Mesenchymal stem cell (in vitro differentiated cells and primary cell): Measurements from ENCODE around the gene DRAXIN.

ENCODE experiments used
- DNase-seq: peaks from one replicate; pipeline ENCODE4 v3.0.0-alpha.2; 2013
- H2AFZ ChIP-seq: one replicate; pipeline ENCODE4 v1.6.1; 2013; ENCODE audit warnings: low read depth, mild to moderate bottlenecking, control low read depth, inconsistent platforms, low read length, moderate library complexity
- H2AK5ac ChIP-seq: 2 replicates; pipeline ENCODE4 v1.6.1; 2013; ENCODE audit warnings: low read length, moderate library complexity, mild to moderate bottlenecking, inconsistent platforms; ENCODE audit not compliant: severe bottlenecking
- H2BK120ac ChIP-seq: one replicate; pipeline ENCODE4 v1.6.1; 2013; ENCODE audit warnings: low read depth, mild to moderate bottlenecking, inconsistent platforms, low read length, moderate library complexity
- H2BK12ac ChIP-seq, 2 experiments: one replicate each; pipeline ENCODE4 v1.6.1; 2013; ENCODE audit warnings: inconsistent platforms in 2 of 2, low read length in 2 of 2, mild to moderate bottlenecking in 2 of 2, moderate library complexity in 2 of 2, control low read depth in 1 of 2
- H2BK15ac ChIP-seq: one replicate; pipeline ENCODE4 v1.6.1; 2013; ENCODE audit warnings: mild to moderate bottlenecking, low read depth, inconsistent platforms; ENCODE audit not compliant: poor library complexity, severe bottlenecking
- H2BK5ac ChIP-seq: 2 replicates; pipeline ENCODE4 v1.6.1; 2013; ENCODE audit warnings: low read depth, mild to moderate bottlenecking, low read length, control low read depth, inconsistent platforms; ENCODE audit not compliant: poor library complexity, severe bottlenecking
- H3K14ac ChIP-seq, 2 experiments: one replicate each; pipeline ENCODE4 v1.6.1; 2013; ENCODE audit warnings: inconsistent platforms in 2 of 2, low read length in 2 of 2, control low read depth in 1 of 2, mild to moderate bottlenecking in 1 of 2, moderate library complexity in 1 of 2
- H3K18ac ChIP-seq, 2 experiments: one replicate each; pipeline ENCODE4 v1.6.1; 2013; ENCODE audit warnings: inconsistent platforms in 2 of 2, low read length in 2 of 2, control low read depth in 1 of 2, low read depth in 1 of 2, mild to moderate bottlenecking in 1 of 2
- H3K23ac ChIP-seq, 2 experiments: one replicate each; pipeline ENCODE4 v1.6.1; 2013; ENCODE audit warnings: inconsistent platforms in 2 of 2, low read length in 2 of 2, mild to moderate bottlenecking in 2 of 2, moderate library complexity in 2 of 2, control low read depth in 1 of 2
- H3K27ac ChIP-seq: 2 replicates; pipeline ENCODE4 v1.5.1; 2013; ENCODE audit warnings: mild to moderate bottlenecking, moderate library complexity, low read length, control low read depth, inconsistent platforms; ENCODE audit not compliant: poor library complexity, severe bottlenecking
- H3K27me3 ChIP-seq, 2 experiments: 2 replicates each; pipeline versions ENCODE4 v1.6.1 to v1.7.0; 2013; ENCODE audit warnings: low read length in 2 of 2, mild to moderate bottlenecking in 2 of 2, moderate library complexity in 2 of 2, control low read depth in 1 of 2, inconsistent platforms in 1 of 2; ENCODE audit not compliant: control insufficient read depth in 1 of 2, insufficient read depth in 1 of 2
- H3K36me3 ChIP-seq, 2 experiments: 2 replicates each; pipeline versions ENCODE4 v1.6.1 to v1.7.0; 2013; ENCODE audit warnings: low read length in 2 of 2, control low read depth in 1 of 2, inconsistent platforms in 1 of 2, low read depth in 1 of 2, mild to moderate bottlenecking in 1 of 2; ENCODE audit not compliant: insufficient read depth in 2 of 2, control insufficient read depth in 1 of 2
- H3K4ac ChIP-seq, 2 experiments: one replicate each; pipeline ENCODE4 v1.6.1; 2013; ENCODE audit warnings: inconsistent platforms in 2 of 2, low read length in 2 of 2, mild to moderate bottlenecking in 2 of 2, moderate library complexity in 2 of 2, control low read depth in 1 of 2, low read depth in 1 of 2
- H3K4me1 ChIP-seq: 2 replicates; pipeline ENCODE4 v1.6.1; 2013; ENCODE audit warnings: low read depth, low read length, control low read depth; ENCODE audit not compliant: control insufficient read depth, insufficient read depth
- H3K4me2 ChIP-seq: 2 replicates; pipeline ENCODE4 v1.6.1; 2013; ENCODE audit warnings: low read length, mild to moderate bottlenecking, inconsistent platforms; ENCODE audit not compliant: poor library complexity, severe bottlenecking
- H3K4me3 ChIP-seq, 2 experiments: 2 replicates each; pipeline versions ENCODE4 v1.5.1 to v1.7.0; 2013; ENCODE audit warnings: low read length in 2 of 2, mild to moderate bottlenecking in 2 of 2, control low read depth in 1 of 2, low read depth in 1 of 2; ENCODE audit not compliant: insufficient read depth in 1 of 2
- H3K79me1 ChIP-seq: replicated peaks from 2 replicates; pipeline ENCODE4 v1.6.1; 2013; ENCODE audit warnings: mild to moderate bottlenecking, control low read depth, low read length, inconsistent platforms; ENCODE audit not compliant: poor library complexity, severe bottlenecking
- H3K9ac ChIP-seq: 2 replicates; pipeline ENCODE4 v1.7.0; 2013; ENCODE audit warnings: mild to moderate bottlenecking, low read length, moderate library complexity
- H3K9me3 ChIP-seq: 2 replicates; pipeline ENCODE4 v1.7.0; 2013; ENCODE audit warnings: mild to moderate bottlenecking, low read length; ENCODE audit not compliant: control insufficient read depth
- H4K8ac ChIP-seq: one replicate; pipeline ENCODE4 v1.6.1; 2013; ENCODE audit warnings: inconsistent platforms, mild to moderate bottlenecking, low read length, moderate library complexity
- H4K91ac ChIP-seq: one replicate; pipeline ENCODE4 v1.6.1; 2013; ENCODE audit warnings: mild to moderate bottlenecking, low read length, inconsistent platforms
- WGBS: methylation state at CpG from one replicate; pipeline ENCODE4 v1.1.7; 2013; ENCODE audit warnings: mixed read lengths; 5-methylcytosine and 5-hydroxymethylcytosine counted together

Gene DRAXIN

DNA sequence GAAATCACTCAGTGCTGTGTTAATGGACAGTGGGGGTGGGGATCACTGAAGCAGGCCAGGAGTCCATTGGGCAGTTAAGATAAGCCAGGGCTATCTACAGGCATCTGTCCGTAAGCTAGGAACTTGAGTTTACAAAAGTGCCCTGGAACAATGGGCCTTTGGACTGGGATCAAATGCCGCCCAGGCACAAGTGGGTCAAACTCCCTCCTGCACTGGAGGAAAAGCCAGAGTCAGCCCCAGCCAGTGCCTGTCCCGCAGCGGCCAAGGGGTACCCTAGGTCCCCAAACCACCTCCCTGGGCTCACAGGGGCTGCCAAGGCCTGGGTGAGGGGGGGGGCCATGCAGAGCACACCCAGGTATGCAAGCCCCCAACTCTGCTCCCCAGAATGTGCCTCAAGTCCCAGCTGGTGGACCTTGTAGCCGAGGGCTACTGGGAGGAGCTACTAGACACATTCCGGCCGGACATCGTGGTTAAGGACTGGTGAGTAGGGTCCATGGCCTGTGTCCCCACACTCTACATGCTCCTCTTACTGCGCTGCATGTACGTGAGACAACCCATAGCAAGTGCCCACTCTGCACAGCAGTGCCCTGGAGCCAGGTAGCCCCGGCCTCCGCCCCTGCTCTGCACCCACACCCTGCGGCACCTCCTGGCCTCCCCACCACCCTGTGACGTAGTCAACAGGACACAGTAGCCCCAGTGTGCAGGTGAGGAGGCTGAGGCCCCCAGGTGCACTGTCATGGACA, 19.8 kb upstream of the DRAXIN start:
- no peak overlapping the region for H3K23ac ChIP-seq
- H2BK15ac ChIP-seq, result no peak overlapping the region
- no peaks in the 10 kb centered on the region for H3K27me3 ChIP-seq
- H2AK5ac ChIP-seq, result no peak overlapping the region
- DNase-seq, result no peak
- H3K18ac ChIP-seq, result no peak overlapping the region
- no peak overlapping the region for H3K14ac ChIP-seq
- no peak overlapping the region for H4K8ac ChIP-seq
- H3K9me3 ChIP-seq, result no peaks in the 10 kb centered on the region
- peaks cover 4% of the 10 kb centered on the region for H3K4me1 ChIP-seq
- H2BK5ac ChIP-seq, result no peak overlapping the region
- H2AFZ ChIP-seq, result no peak overlapping the region
- no peak overlapping the region for H2BK120ac ChIP-seq
- H3K27ac ChIP-seq, result no peak overlapping the region
- no peak overlapping the region for H3K4me2 ChIP-seq
- no peak overlapping the region for H2BK12ac ChIP-seq
- 94% methylated on average over 14 of the region's 14 CpGs for WGBS
- no peak overlapping the region for H3K9ac ChIP-seq
- H3K79me1 ChIP-seq, result peaks cover 4% of the 10 kb centered on the region
- peaks cover 33 to 64% of the 10 kb centered on the region in 2 experiments for H3K36me3 ChIP-seq
- no peak overlapping the region for H3K4ac ChIP-seq
- no peak overlapping the region for H3K4me3 ChIP-seq
- no peak overlapping the region for H4K91ac ChIP-seq

DNA sequence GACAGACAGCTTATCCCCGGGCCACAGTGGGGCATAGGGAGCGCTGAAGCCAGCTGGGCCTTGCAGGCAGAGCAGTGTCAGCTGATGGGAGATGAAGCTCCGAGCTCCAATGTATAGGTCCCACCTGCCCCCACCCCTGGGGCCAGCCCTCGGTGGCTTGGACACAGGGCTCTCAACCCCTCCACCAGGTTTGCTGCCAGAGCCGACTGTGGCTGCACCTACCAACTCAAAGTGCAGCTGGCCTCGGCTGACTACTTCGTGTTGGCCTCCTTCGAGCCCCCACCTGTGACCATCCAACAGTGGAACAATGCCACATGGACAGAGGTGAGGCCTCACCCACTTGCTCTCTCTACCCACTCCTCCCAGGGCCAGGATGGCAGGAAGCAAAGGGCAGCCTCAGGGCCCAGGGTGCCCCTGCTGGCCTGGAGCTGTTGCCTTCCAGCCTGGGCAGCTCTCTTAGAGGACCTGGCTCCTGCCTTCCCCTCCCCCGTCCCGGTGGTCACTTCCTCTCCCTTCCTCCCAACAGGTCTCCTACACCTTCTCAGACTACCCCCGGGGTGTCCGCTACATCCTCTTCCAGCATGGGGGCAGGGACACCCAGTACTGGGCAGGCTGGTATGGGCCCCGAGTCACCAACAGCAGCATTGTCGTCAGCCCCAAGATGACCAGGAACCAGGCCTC, 18.3 kb upstream of the DRAXIN start:
- no peak overlapping the region for H4K91ac ChIP-seq
- H2BK12ac ChIP-seq, result no peak overlapping the region
- H3K4me1 ChIP-seq, result no peaks in the 10 kb centered on the region
- H2BK15ac ChIP-seq, result no peak overlapping the region
- no peak overlapping the region for H3K9ac ChIP-seq
- H3K4ac ChIP-seq, result no peak overlapping the region
- WGBS, result 97% methylated on average over 14 of the region's 14 CpGs
- H2BK5ac ChIP-seq, result no peak overlapping the region
- H2AK5ac ChIP-seq, result no peak overlapping the region
- no peaks in the 10 kb centered on the region for H3K9me3 ChIP-seq
- no peak overlapping the region for H3K27ac ChIP-seq
- no peak overlapping the region for H2BK120ac ChIP-seq
- H3K14ac ChIP-seq, result no peak overlapping the region
- no peak overlapping the region for H3K4me2 ChIP-seq
- H3K27me3 ChIP-seq, result no peaks in the 10 kb centered on the region
- DNase-seq, result no peak
- H3K36me3 ChIP-seq, result peaks cover 38 to 73% of the 10 kb centered on the region in 2 experiments
- H3K79me1 ChIP-seq, result peaks cover 9% of the 10 kb centered on the region
- H3K18ac ChIP-seq, result no peak overlapping the region
- H2AFZ ChIP-seq, result no peak overlapping the region
- no peak overlapping the region for H3K4me3 ChIP-seq
- H3K23ac ChIP-seq, result no peak overlapping the region
- H4K8ac ChIP-seq, result no peak overlapping the region

DNA sequence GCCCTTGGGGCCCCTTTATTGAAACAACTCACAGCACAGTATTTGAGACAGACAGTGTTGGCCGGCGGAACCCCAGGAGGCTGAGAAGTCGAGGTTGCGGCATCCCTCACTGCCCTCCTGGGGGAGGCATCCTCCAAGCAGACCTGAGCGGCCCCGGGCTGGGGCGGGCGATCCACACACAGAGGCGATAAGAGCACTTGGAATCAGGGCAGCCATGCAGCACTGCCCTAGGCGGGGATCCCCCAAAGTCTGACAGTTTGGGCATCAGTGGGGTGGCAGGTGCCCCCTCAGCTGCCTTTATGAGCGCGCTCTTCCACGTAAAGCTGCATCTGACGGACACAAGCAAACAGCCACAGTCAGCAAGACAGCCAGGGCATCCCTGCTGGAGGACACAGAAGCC, 17.0 kb upstream of the DRAXIN start:
- Histone ChIP-seq H3K4ac (no peak overlapping the region), H4K91ac (no peak overlapping the region), H3K4me3 (no peak overlapping the region), H2BK12ac (no peak overlapping the region), H3K27ac (no peak overlapping the region), H3K36me3 (peaks cover 35 to 63% of the 10 kb centered on the region in 2 experiments), H3K9me3 (no peaks in the 10 kb centered on the region), H3K4me2 (no peak overlapping the region), H2AFZ (no peak overlapping the region), H3K18ac (no peak overlapping the region), H2BK120ac (no peak overlapping the region), H3K4me1 (no peaks in the 10 kb centered on the region), H2BK15ac (no peak overlapping the region), H3K27me3 (no peaks in the 10 kb centered on the region), H3K79me1 (peaks cover 15% of the 10 kb centered on the region), H3K9ac (no peak overlapping the region), H3K14ac (no peak overlapping the region), H2BK5ac (no peak overlapping the region), H4K8ac (no peak overlapping the region), H3K23ac (no peak overlapping the region), H2AK5ac (no peak overlapping the region)
- no peak for DNase-seq
- WGBS, result 94% methylated on average over 14 of the region's 14 CpGs

DNA sequence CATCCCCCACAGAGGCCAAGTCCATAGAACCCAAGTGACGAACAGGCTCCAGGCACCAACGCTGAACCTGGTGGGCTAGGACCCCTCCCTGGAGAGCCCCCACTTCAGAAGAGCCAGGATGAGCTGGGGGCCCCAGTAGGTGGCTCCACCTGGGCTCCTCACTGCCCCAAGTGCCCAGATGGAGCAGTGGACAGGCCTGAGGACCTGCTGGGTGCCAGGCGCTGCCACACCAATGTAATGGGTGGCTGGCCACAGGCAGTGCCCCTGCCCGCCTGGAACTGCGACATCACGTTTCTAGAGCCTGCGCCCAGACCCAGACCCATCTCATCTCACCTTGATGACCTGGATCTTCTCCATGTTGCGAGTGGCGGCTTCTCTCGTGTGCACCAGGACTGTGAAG, 16.2 kb upstream of the DRAXIN start:
- Histone ChIP-seq H2BK15ac (no peak overlapping the region), H3K9me3 (no peaks in the 10 kb centered on the region), H2AK5ac (no peak overlapping the region), H3K4me2 (no peak overlapping the region), H3K23ac (no peak overlapping the region), H3K4me1 (peaks cover 2% of the 10 kb centered on the region), H2BK120ac (no peak overlapping the region), H3K27me3 (no peaks in the 10 kb centered on the region), H2AFZ (no peak overlapping the region), H2BK5ac (no peak overlapping the region), H2BK12ac (no peak overlapping the region), H3K18ac (no peak overlapping the region), H3K14ac (no peak overlapping the region), H4K8ac (no peak overlapping the region), H3K36me3 (peaks cover 35 to 63% of the 10 kb centered on the region in 2 experiments), H4K91ac (no peak overlapping the region), H3K27ac (no peak overlapping the region), H3K9ac (no peak overlapping the region), H3K4me3 (no peak overlapping the region), H3K4ac (no peak overlapping the region), H3K79me1 (peaks cover 19% of the 10 kb centered on the region)
- WGBS, result 92% methylated on average over 10 of the region's 10 CpGs
- no peak for DNase-seq
